GM11168 (cell line): ENCODE results near the gene NCOA7.

Experiments used
- in situ Hi-C: fragments of 300-500 bp; cut with MboI; formaldehyde crosslinking; loops from one replicate; pipeline ENCODE4 v1.12.0; 2022; ENCODE audit warnings: low sequenced_read_pairs; ENCODE audit not compliant: unreplicated experiment

NCOA7 gene, protein sequence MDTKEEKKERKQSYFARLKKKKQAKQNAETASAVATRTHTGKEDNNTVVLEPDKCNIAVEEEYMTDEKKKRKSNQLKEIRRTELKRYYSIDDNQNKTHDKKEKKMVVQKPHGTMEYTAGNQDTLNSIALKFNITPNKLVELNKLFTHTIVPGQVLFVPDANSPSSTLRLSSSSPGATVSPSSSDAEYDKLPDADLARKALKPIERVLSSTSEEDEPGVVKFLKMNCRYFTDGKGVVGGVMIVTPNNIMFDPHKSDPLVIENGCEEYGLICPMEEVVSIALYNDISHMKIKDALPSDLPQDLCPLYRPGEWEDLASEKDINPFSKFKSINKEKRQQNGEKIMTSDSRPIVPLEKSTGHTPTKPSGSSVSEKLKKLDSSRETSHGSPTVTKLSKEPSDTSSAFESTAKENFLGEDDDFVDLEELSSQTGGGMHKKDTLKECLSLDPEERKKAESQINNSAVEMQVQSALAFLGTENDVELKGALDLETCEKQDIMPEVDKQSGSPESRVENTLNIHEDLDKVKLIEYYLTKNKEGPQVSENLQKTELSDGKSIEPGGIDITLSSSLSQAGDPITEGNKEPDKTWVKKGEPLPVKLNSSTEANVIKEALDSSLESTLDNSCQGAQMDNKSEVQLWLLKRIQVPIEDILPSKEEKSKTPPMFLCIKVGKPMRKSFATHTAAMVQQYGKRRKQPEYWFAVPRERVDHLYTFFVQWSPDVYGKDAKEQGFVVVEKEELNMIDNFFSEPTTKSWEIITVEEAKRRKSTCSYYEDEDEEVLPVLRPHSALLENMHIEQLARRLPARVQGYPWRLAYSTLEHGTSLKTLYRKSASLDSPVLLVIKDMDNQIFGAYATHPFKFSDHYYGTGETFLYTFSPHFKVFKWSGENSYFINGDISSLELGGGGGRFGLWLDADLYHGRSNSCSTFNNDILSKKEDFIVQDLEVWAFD

DNA sequence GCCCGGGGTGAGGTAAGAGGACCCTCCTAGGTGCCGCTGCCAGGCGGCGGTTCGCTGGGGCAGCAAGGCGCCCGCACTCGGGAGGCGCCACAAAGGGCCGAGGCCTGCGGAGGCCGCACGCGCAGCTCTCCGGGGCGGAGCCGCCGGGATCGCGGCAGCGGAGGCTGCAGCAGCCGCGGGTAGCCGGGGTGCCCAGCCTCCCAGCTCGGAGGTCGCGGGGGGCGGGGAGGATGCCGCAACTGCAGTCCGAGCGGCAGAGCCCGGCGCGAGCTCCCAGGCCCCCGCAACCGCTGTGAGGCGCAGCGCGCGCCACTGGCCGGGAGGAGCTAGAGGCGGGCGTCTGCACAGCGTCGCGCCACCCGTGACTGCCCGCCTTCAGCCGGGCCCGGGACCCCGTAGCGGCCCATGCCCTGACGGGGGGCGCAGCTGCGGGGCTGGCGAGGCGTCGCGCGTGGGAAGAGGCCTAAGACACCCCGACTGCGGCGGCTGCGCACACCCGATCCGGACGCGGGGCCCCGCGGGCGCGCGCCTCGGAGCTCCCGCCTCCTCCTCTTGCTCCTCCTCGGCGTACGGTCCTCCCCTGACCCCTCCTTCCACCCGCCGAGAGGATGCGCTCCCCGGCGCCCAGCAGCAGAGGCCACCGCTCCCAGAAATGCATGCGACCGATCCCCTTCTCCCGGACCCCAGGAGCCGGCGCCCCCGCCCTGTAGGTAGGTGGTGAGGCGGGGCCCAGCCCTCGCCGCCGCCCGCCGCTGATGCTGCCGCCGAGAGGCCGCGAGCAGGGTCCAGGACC lies at the start of gene NCOA7:
Gene NCOA7, plus strand, starts transcription at position 603 of the 793 bp plus-strand sequence. CDS start 24,395 bp downstream, outside the sequence.
- in situ Hi-C loops, result no loop called here

DNA sequence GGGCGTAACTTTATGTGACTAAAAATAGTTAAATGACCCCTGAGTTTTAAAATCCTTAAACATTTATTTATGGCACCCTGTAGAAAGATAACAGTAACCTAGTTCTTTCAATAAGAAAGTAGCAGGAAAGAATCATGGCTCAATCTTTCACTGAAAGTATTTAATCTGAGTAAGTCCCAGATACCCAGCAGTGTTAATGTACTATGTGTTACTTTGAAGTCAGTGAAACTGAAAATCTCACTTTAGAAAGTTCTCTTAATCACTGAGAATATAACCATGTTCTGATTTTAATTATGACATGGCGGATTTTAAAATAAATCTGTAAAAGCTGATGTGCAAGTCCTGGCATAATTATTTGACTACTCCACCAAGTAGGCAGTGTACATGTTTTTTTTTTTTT lies 49.4 kb upstream of the NCOA7 start:
- in situ Hi-C loops, result no loop called here

DNA sequence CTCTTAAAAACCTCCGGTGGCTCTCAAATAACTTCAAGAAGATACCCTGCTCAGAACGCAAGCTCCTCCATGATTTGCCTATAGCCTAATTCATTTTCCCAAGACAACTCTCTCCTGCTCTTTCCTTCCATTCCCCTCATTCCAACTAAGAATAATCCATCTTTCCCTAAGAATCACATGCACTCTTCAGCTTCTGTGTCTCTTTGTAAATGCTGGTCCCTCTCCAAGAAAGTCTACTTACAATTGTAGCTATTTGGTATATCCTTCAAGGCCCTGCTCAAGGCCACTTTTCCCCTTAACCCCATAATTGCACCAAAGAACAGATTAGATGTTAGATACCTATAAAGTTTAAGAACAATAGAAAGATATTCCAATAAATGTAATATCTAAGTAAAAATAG lies 48.7 kb upstream of the NCOA7 start:
- in situ Hi-C loops, result no loop called here

DNA sequence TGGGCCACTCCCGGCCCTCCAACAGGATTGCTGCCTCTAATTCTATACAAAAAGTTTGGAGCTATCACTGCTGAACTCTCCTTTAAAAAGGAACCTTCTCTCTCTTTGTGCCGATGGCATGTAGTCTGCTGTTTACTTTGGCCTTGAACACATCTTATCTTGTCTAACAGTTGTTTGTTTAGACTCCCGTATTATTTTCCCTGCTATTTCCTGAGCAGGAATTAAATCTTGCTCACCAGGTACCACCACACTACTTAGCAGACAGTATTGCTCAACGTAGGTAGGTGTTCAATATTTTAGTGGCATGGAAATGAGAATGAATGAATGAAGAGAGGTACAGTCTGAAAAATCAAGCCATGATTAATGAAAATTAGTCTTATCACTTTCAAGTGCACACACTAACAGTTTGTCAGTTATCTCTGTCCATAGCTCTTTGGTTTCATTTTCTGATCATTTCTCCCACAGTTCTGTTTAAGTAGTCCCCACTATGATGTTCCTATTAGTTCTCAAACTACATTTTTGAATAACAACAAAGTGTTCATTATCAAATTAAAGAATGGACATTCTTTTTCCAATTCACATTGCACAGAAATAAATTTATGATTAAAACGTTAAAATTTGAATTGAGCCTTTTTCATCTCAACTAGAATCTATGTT lies 48.2 kb upstream of the NCOA7 start:
- in situ Hi-C loops, result no loop called here

DNA sequence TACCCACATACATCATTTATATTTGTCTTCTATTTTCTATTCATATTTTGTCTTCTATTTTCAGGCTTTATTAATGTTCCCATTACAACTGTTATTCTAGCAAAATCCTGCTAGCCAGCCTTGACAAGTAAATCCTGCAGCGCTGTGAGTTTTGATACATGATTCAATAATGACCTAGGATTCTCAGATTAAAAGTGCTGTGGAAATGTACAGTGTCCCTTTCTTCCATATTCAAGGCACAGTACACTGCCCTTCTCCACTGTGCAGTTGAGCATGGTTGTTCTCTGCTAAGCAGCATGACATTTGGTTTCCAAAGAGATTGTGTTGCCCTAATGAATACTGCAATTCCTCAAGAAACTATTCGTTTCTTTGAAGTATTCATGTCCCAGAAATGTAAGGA lies 47.2 kb upstream of the NCOA7 start:
- in situ Hi-C loops, result no loop called here

DNA sequence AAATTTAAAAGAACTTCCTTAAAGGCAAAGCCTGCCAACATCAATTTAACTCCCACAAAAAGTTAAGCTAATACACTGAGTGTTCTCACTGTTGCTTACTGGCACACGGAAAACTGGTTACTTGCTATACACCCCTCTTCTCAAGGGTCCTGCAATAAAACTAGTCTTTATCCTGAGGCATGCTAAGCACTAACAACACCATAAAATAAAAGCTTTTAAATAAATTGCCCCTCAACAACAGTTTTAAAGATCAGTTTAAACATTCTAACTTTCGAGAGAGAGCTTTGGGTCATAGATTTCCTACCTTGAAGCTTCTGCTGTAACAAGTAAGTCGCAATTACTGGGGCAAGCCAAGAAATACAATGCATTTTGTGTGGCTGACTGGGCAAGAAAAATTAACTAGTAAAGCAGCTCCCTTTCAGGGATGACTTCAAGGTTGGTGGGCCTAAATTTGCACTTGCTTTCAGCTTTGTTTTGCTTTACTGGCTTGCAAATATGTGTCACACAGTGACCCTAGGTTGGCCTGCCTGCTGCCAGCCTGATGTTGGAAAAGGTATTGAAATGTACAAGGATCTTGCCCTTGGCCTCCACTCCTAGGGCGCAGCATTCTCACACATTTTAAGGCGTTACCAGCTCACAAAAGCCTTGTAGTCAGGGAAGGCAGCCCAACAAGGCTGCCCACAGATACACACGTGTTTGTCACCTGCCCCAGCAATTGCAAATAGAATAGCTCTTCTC lies 45.3 kb upstream of the NCOA7 start:
- in situ Hi-C loops, result no loop called here

DNA sequence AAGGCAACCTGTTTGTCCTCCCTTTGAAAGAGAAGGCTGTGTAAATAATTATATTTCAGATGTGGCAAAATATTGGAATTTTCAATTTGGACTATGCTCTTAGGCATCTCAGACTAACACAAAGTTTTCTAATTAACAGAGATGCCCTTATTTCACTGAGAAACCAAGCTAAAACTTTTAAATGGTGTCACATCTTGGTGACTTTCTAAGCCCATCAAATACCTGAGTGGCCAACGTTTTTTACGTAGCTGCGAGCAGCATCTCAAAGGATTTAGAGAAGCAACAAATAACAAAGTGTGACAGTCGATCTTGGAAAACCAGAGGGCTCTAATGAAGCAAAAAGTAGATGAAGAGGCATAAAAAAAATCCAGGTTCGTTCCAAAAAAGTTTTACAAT lies 44.7 kb upstream of the NCOA7 start:
- in situ Hi-C loops, result no loop called here

DNA sequence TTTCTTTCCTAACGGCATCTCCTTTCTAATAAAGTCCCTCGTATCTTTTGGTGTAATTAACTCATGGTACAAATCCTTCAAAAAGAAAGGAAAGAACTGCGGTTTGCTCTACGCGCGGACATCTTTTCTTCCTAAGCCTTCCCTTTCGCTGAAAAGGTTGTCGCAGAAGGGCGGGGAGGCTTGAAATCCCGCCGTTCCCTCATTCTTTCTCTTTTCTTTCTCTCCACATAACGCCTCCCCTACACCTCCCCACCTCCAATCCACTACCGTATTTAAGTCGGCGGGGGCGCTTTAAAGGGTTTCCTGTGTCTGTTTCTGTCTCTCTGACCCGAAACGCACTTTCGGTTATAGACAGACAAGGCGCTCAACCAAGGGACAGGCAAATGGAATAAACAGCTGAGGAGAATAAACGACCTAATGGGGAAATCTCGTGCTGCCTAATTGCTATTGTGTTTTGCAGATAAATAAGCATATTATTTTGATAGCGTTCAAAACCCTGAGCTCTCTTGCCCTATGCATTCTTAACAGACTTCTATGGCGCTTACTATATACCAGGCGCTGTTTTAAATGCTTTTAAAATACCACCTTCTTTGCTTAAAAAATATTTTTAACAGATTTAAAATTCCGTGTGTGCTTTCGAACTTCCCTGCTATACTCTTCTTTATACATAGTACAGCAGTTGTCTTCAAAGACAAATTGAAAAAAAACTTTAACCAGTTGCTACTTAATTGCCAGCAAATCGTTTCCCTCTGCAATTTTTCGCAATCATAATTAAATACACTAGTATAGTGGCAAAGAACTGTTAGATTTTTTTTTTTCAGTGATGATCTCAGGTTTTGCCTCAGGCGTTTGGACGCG lies 43.8 kb upstream of the NCOA7 start:
- in situ Hi-C loops, result no loop called here

DNA sequence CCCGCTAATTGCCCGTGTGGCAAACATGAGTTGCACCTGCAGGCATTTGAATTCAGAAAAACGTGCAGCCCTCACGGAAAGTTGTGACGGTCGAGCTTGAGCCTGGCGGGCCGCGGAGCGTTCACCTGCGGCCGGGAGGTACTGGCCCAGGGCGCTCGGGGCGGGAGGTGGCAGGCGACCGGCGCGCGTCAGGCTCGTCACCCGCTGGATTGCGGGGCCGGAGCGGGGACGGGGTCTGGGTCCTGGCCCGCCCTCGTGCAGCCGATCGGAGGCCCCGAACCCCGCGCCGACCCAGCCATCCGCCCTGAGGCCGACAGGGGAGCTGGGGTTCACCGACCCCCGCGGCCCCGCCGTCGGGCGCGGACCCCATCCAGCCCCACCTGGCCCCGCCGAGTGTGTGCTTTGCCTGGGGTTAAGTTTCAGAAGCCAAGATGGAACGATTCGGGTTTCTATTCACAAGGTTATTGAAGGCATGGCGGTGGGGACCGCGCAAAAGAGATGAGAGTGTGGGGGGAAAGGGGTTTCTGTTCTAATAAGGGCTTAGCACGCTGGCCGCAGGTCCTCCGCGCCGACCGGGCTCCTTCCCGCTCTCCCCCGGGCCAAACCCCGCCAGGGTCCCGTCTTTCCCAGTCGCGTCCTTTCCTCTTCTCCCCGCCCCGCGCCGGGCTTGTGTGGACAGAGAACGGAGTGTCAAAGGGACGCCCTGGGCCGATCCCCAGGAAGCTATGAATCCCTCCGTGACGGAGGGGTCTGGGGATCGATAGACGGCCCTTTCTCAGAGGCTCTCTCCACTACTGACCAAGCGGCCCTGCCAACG lies 43.0 kb upstream of the NCOA7 start:
- in situ Hi-C loops, result no loop called here

DNA sequence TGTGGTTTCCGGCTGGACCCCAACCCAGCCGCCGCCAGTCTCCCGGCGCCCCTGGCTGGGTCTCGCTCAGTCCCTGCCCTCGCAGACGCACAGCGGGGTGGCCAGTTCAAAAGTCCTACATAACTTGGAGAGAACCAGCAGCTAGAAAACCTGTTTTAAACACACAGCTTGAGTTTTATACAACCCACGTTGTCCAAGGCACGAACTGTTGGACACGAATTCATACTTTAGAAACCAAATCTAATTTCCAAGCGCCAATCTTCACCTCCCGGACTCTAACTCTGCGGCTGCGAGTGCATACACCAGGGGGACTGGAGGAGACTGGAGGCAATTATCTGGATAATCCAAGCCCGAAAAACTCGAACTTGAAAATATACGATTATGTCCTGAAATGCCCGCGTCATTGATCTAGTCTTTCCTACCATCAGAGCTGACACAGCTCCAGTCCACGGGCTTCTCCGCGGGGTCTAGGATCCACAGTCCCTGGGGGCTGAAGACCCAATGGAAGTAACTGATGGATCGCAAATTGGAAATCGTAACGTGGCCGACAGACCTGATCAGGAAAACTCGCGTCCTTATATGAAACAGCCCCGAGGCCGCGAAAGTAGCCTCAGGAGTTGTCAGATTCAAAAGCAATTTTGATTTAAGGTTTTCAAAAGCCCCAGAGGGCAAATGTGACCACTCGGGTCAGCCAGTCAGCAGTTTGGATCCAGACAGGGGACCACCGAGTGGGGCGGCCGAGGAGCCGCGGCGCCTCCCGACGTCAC lies 42.2 kb upstream of the NCOA7 start:
- in situ Hi-C loops, result no loop called here

DNA sequence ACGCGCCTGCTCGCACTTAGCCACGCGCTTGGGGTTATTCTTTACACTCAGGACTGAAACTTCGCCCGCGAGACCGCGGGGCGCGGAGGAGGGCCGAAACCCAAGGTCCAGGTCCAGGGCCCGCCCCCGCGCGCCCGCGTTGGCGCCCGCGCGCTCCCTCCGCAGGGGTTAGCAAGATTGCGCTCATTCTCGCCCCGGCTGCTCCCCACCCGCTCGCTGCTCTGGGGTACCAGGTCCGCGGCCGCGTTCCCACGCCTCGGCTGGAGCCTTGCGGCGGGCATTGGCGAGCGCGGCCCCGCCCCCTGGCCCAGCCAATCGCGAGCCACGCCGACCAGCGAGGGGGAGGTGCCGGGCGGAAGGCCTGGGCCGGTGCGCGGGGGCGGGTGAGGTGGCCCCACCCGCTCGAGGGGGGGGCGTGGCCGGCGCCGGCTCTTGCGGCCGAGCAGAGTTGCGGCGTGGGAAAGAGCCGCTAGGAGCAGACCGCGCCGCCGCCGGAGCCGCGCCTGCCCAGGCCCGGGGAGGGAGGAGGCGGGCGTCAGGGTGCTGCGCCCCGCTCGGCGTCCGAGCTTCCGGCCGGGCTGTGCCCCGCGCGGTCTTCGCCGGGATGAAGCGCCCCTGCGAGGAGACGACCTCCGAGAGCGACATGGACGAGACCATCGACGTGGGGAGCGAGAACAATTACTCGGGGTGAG lies 41.4 kb upstream of the NCOA7 start, which contains the start of gene HEY2:
Gene HEY2, plus strand, starts transcription at position 460 of the 692 bp plus-strand sequence. Its CDS starts 145 bp downstream, at position 605.
- in situ Hi-C loops, result no loop called here

DNA sequence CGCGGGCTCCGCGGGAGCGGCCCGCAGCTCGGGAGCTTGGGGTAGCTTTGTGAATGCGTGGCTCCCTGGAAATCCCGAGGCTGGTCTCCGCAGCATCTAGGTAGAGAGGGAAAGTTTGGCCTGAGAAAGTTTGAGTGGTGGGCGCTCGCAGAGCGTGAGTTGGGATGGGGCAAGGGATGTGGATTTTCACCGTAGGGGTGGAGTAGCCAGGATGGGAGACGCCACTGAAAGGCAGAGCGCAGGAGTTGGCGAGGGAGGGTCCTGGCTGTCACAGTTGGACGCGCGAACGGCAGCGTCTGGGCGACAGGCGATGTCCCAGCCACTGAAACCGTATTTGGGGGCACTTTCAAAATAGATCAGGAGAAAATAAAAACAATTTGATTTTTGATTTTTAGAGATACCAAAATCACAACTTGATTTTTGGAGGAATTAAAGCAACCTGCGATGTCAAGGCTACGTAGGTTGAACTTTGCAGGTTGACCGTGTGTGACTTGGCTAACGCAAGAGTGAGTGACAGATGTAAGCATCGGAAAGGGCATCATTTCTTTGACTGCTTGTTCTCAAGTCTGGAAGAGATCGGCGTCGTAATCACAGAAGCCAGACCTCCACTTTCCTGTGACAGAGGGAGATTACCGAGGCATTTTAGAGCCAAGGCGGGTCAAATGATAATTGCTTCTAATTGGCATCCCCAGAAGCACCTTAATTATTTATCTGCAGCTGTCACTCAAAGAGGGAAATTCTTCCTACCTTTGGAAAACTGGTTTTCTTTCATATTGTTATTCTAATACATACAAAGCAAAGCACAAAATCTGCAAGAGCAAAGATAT lies 40.7 kb upstream of the NCOA7 start:
- in situ Hi-C loops, result loop anchor here (5.0 to 25.0 kb wide), 2 partner anchors 238 to 443 kb away; no protein-coding TSS in a partner anchor

DNA sequence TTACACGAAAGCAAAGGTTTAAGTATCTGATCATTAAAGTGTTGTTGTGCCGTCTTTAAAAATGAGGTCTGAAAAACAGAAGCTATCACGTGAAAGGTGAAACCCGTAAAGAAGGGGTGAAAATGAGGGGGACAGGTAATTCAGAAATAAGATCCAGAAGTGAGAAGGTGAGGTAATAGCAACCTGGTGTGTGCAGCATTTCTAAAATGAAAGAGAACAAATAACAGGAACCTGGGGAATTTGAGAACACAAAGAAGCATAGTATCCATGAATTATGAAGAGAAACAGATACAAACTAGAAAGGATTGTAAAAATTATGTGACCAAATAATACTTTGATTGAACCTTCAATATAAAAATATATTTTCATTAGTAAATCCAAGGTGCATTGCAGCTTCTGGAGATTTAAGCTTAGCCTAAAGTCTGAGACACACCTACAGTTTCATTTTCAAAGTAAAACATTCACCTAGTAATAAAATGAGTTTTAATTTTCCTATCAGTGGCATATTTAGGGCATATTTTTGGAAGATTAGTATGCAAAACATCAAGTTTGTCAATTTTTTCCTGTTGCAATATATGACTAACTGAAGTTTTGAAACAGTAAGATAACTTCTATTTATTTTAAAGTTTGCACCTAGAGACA lies 39.9 kb upstream of the NCOA7 start:
- in situ Hi-C loops, result loop anchor here (5.0 to 25.0 kb wide), 2 partner anchors 239 to 444 kb away; no protein-coding TSS in a partner anchor

DNA sequence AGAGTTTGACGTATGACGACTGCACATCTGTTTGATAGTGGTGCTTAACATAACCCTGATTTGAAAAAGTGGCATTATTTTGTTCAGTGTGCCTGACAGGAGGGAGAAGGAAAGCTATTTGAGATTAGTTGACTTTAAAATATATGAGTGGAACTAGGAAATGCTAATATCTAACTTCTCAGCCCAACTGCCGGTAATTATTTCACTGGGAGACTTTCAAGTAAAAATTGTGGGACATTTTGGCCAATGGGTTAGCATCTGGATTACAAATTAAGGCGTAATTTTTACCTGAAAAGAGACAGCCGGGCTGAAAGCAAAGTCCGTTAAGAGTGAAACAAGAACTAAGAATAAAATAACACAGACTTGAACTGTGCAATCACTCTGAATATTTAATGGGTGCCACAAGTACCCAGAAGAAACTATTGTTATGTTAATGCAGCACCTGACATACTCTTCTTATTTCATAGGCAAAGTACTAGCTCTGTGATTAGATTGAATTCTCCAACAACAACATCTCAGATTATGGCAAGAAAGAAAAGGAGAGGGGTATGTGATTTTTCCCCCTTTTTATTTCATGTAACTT lies 39.3 kb upstream of the NCOA7 start:
- in situ Hi-C loops, result loop anchor here (5.0 to 25.0 kb wide), 2 partner anchors 239 to 444 kb away; no protein-coding TSS in a partner anchor
